Inflammatory macrophage (primary cell): ENCODE measurements around the gene SMPD3.

Experiments used
- DNase-seq, 2 donors: peaks; one replicate each; pipeline ENCODE4 v3.0.0-alpha.2; 2020 to 2022

The SMPD3 gene

DNA sequence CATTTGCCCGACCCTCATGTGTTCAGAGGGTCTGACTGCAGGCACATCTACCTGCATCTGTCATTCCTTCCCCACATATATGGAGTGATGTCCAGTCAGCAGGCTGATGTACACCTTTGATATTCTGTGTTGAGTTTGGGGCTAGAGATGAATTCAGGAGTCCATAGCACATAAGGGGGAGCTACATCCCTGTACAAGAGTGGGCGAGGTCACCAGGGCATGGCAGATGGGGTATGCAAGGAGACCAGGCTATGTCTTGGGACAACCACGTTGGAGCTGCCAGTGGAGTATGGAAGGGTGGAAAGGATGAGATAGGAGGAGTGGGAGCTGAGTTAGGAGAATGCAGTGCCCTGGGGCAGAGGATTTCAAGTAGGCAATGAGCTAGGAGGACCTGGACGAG is 15.0 kb downstream of the SMPD3 start:
- no peak for DNase-seq

- no peak for DNase-seq
These were observed 15.6 kb downstream of the SMPD3 start for GRCh38 chr16:68432701-68433100.

DNA sequence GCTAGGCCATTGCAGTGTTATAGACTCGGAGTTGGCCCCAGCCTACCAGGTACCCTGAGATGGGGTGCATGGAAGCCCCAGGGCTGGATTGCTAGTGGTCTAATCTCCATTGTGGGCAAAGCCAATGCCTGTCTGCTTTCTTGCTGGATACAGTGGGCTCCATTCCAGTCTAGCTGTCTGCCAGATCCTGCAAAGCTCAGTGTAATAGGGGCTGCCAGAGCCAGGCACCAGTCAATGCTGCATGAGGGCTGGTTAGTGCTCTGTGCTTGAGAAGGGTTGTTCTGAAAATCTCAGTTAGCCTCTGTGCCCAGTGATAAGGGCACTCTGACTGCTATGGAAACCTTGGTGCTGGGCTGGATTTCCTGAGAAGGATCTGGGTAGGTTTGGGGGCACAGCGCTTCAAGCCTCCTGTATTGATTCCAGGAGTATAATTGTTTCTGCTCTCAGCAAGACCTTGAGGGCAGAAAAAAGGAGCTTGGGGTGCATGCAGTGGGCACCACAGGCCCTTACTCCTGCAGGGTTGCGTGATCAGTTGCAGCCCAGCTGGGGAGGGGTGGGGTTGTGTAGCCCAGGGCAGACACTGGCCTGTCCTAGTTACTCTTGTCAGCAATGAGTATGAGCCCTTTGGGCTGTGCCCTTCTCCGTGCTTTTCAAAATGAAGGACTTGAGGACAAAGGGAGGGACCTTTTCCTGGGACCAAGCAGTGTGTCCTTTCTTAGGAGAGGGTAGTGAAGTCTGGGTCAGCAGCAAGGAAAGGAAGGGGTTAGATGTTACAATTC is 19.0 kb downstream of the SMPD3 start:
- no peak for DNase-seq

GRCh38 chr16:68427649-68428303 is 20.5 kb downstream of the SMPD3 start:
- DNase-seq = no peak

DNA sequence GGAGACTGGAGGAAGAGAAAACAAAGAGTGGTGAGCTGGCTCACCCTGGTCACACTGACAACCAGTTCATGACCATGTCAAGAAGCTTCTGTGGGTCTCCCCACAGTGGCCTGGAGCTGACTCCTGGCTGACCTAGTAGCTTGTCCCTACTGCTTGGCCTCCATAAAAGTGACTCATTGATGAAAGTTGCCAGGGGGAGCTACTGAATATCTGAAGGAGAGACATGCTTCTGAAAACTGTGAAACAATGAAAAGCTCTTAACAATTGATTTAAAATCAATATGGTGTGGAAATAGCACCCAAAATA is 22.0 kb downstream of the SMPD3 start:
- DNase-seq = no peak

DNA sequence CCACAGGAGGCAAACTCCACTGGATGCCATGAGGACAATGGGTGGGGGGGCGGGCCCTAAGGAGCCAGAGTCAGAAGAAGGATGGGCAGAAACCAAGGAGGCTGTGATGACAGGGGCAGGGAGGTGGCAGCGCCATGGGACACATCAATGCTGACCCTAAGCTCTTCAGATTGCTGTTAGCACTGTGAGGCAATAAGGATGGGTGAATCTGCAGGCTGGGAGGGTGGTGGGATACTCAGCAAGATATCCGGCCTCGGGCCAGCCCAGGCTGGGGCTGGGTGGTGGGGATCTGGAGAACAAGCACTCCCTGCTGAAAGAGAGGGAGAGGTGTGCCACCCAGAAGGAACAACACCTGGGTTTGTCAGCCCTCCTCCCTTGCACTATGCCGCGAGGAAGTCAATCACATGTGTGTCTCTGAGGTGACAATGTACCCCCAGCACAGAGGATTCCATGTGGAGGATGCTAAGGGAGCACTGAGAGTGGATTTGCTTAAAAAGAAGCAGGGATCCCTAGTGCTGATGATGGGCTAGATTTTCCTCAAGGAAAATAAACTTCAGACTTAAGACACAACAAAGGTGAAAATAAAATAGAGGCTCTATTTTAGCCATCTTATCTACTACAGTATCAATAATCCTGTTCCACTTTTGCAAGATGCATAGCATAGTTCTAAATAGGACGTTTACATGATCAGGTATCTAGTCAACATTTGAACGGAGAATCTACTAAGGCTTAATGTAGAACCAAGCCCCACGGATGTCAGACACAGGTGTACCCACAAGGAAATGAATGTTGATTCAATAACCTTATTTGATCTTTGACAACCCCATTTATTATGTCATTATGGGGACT is 22.6 kb downstream of the SMPD3 start:
- no peak for DNase-seq

GRCh38 chr16:68423771-68424170 is 24.5 kb downstream of the SMPD3 start:
- no peak for DNase-seq

DNA sequence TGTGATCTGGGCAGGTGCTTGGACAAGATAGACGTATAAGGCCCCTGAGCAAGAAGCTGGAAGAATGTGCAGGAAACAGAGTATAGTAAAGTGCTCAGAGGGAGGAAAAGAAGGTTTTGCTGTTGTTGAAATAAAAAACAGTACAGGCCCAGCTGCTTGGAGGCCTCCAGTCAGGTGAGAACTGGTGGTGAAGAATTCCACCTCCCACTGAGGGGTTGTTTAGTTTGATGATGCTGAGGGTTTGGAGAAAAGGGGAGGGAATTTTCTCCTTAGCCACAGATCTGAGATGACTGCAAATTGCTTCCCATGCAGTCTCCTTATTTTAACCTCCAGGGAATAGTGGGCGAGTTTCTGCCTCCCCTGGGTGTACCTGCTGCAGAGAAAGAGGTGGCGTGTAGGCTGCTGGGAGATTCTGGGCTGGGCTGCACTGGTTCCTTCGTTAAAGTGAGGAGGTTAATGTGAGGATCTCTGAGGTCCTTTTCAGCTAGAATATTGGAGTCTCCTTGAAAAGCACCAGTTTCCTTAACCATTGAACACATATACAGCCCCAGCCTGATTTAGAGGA is 25.8 kb downstream of the SMPD3 start:
- no peak for DNase-seq

DNA sequence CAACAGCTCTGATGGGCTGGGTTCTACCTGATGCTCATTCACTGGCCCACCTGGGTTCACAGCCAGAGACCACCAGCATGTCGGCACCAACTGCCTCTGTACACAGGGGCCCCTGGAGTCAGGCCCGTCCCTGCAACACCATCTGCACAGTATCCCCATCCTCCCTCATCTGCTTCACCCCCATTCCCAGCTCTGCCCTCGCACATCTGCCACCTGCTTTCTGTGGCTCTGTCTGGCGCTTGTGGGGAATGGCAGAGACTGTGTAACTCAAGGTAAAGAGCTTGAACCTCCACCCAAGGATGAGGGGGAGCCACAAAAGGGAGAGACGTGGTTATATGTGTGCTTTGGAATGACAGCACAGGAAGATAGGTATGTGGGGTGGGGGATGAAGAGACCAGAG is 27.2 kb downstream of the SMPD3 start:
- no peak for DNase-seq

DNA sequence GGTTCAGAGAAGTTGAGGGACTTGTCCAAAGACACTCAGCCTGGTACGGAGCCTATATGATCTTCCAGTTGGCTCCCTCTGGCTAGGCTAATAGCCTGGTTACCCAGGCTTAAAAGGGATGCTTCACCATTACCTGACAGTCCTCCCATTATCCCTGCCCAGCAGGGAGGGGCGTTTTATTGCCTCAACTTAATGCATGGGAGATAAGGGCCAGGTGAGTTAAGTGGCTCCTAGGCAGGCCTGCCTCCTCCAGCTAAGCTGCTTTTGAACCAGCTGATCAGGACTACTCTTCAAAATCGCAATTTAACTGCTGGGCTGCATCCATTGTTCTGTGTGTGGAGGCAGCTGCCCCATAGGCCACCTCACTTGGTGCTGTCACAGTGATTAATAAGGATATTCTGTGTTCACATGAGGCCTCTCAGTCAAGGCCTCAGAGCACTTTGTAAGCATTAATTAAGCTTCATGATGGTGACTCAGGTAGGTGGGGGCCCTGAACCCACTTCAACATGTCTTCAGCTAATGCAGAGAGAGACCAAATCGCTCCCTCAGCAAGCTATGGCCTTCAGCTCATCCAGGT is 27.9 kb downstream of the SMPD3 start:
- DNase-seq = no peak

- DNase-seq = no peak
These were observed 30.5 kb downstream of the SMPD3 start for GRCh38 chr16:68417711-68418301.

GRCh38 chr16:68416057-68417046 is 32.0 kb downstream of the SMPD3 start:
- DNase-seq = no peak

DNA sequence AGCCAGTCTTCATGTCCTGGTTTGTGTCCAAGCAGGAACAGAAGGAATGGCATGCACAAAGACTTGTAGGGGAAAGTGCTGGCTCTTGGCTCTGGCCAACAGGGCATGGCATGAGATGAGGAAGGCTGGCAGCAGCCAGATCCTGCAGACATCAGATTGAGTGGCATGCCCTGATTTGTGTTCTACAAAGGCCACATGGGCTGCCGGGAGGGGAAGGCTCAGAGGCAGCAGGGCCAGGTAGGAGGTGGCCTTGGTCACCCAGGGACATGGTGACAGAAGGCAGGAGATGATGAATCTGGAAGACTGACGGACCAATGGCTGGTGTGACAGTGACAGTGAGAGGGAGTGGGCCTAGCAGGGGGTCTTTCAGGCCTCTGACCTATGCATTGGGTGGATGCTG is 33.7 kb downstream of the SMPD3 start:
- DNase-seq = no peak

- no peak for DNase-seq
These were observed 36.2 kb downstream of the SMPD3 start for GRCh38 chr16:68412061-68412460.

DNA sequence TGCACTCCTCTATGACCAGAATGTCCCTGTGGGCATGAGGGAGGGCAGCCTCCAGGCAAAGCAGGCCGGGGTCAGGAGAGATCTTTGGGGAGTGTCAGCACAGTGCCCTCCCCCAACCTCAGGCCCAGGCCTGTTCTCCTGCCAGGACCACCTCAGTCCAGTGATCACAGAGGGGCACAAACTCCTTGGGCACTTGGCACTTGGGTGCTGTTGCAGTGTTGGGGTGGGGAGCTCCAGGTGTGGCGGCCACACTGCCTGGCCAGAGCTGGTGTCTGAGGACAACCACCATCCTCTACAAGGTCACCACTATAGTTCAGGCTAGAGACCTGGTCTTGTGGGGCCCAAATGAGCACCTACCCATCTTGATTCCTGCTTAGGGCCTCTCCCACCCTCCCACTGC is 37.2 kb downstream of the SMPD3 start:
- no peak for DNase-seq

GRCh38 chr16:68408967-68409366 is 39.3 kb downstream of the SMPD3 start:
- DNase-seq = no peak

DNA sequence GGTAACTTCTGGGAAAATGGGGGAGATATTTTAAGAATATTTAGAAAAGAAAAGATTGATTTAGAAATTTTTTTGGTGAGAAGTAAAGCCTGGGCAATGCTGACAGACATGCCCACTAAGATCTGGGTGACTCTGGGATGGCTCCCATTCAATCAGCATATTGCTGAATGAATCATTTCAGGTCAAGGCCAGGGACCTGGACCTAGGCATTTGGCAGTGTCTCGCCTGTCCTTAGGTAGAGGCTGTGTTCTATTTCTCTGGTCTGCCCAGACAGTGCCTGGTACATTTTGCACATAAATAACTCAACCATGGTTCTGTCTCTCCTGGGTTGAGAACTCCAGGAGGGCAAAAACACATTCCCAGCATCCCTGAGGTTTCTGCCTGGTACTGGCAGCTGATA is 39.9 kb downstream of the SMPD3 start:
- DNase-seq = no peak

- DNase-seq = no peak
These were observed 41.7 kb downstream of the SMPD3 start for GRCh38 chr16:68406458-68407152.

- DNase-seq = no peak
These were observed 43.5 kb downstream of the SMPD3 start for GRCh38 chr16:68404736-68405345.

GRCh38 chr16:68403704-68404103 is 44.6 kb downstream of the SMPD3 start:
- no peak for DNase-seq
